DMS53 treated with DMSO at 0.1 percent for 48 hours (cell line): ENCODE results near the gene ANKMY1.
"Not testable (repeated sequence)": the region's sequence is repeated elsewhere in the genome, so short reads cannot be mapped to it uniquely, and the experiment has no call there.

Source experiments
- DNase-seq: peaks from one replicate; lab custom pipeline; 2025; ENCODE audit not compliant: unreplicated experiment; lab: John Stamatoyannopoulos, UW

ANKMY1 gene

GRCh38 chr2:240555541-240556250, 2.1 kb downstream of the ANKMY1 start:
- no peak for DNase-seq

DNA sequence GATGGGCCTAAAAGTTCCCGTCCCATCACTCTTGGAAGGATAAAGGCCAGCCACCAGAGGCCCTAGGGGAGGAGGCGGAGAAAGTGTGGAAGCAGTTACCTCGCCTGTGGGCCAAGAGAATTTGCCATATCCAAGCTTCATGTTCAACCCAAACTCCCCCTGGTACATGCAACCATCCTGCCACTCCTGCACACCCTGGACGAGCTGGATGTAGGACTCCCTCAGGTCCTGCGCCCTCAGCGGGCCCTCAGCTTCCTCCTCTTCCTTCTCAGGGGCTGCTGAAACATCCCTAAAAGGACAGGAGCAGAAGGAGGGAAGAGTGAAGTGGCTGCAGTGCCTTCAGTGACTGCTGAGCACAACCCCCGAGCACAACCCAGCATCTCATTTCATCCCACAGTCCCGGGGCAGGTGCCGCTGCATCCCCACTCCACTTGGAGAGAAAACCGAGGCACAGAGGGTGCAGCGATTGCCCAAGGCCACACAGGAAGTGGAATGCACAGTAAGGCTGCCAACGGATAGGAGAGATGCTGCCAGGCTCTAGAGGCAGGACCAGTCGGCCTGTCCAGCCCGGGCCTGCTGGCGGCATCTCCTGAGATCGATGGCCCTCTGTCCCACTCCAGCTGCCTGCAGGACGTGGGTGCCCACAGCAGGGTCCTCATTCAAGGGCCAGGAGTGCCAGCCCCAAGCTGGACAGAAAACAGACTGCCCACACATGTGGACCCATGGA, 2.9 kb downstream of the ANKMY1 start:
- DNase-seq: no peak

DNA sequence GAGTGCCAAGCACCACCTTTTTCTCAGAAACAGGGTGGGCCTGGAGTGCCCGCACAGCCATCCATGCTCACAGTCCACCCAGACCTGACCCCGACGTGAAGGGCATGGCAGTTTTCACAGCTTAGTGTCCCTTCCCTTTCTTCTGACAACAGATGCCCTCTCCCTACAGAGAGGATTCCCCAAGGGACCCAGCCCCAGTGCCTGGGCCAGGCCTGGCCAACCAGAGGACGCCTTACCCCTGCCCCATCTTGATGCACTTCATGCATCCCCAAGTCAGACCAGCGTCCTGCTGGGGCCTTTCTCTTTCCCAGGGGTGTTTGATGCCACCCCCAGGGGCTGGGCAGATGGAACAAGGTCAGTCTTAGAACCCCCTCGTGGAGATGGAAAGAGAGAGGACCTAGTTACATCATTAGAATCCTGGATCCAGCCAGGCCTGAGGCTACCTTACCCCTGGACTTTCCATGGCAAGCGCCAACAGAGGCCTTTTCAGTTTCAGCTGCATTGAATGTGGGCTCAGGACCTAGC, 3.8 kb downstream of the ANKMY1 start:
- DNase-seq: no peak

GRCh38 chr2:240551811-240552210, 6.0 kb downstream of the ANKMY1 start:
- no peak for DNase-seq

DNA sequence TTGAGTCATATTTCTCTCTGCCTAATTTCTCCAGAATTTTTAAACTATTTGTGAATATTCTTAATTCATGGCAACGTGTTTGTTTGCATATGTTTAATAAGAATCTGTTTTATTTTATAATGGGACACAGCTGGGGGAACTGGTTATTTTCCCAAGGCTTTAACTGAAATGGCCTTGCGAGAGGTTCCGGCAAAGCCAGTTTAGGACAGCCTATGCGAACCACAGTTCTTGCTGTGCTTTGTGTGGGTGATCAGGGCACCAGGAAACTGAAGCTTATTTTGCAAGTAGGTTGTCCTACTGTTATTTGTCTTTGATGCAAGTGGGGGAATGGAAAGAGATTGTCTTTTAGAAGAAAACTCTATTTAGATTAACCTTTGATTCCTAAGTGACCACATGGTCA, 6.5 kb downstream of the ANKMY1 start:
- no peak for DNase-seq

GRCh38 chr2:240539906-240540305, 17.9 kb downstream of the ANKMY1 start:
- no peak for DNase-seq

GRCh38 chr2:240539101-240539500, 18.7 kb downstream of the ANKMY1 start:
- not testable (repeated sequence) for DNase-seq

DNA sequence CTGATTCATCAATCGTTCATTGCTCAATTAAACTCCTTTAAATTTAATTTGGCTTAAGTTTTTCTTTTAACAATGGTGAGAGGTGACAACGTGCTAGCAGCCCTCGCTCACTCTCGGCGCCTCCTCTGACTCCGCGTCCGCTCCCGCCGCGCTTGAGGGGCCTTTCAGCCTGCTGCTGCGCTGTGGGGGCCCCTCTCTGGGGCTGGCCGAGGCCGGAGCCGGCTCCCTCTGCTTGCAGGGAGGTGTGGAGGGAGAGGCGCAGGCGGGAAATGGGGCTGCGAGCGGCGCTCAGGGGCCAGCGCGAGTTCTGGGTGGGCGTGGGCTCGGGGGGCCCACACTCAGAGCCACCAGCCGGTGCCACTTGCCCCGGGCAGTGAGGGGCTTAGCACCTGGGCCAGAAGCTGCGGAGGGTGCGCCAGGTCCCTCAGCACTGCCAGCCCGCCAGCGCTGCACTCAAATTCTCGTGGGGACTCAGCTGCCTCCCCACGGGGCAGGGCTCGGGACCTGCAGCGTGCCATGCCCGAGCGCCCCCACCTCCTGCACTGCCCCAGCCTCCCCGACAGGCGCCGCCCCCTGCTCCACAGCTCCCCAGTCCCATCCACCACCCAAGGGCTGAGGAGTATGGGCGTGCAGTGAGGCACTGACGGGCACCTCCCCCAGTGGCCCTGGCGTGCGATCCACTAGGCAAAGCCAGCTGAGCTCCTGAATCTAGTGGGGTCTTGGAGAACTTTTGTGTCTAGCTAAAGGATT, 19.6 kb downstream of the ANKMY1 start:
- no peak for DNase-seq

- DNase-seq: no peak
Measured at GRCh38 chr2:240532031-240532775, 25.6 kb downstream of the ANKMY1 start.

- no peak for DNase-seq
Measured at GRCh38 chr2:240531038-240531437, 26.8 kb downstream of the ANKMY1 start.

DNA sequence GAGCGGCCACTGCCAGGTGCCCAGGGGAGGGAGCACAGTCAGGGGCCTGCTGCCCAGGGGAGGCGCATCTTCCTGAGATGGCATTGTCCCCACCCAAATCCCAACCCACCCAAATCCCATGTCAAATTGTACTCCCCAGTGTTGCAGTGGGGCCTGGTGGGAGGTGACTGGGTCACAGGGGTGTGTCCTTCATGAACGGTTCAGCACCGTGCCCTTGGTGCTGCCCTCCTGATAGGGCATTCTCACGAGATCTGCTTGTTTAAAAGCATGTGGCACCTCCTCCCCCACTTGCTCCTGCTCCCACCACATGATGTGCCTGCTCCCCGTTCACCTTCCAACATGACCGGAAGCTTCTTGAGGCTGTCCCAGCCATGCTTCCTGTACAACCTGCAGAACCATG, 27.6 kb downstream of the ANKMY1 start:
- no peak for DNase-seq

DNA sequence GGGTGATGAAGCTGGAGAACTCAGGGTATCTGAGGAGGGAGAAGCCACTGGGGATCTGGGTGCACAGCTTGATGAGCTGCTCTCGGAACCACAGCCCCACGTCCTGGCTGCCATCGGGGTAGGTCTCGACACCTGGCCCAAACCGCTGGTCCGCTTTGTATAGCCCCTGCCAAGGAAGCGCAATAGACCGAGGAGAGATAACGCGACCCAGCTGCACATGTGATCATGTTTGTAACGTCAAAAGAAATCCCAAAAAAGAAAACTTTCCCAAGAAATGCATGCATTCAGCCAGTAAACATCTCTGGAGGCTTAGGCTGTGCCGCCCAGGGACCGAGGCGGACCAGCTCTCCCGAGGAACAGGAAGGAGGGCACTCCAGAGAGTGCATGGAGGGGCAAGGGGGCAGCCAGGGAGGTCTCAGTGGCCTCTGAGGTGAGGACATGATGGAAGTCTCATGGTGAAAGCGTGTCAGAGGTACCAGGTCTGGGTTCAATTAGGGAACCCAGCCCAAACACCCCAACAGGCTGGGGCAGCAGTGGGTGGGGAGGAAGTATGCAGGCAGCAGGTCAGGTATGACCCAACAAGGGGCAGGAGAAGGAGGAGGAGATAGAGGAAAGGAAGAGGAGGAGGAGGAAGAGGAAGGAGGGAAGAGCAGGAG, 28.3 kb downstream of the ANKMY1 start:
- no peak for DNase-seq

DNA sequence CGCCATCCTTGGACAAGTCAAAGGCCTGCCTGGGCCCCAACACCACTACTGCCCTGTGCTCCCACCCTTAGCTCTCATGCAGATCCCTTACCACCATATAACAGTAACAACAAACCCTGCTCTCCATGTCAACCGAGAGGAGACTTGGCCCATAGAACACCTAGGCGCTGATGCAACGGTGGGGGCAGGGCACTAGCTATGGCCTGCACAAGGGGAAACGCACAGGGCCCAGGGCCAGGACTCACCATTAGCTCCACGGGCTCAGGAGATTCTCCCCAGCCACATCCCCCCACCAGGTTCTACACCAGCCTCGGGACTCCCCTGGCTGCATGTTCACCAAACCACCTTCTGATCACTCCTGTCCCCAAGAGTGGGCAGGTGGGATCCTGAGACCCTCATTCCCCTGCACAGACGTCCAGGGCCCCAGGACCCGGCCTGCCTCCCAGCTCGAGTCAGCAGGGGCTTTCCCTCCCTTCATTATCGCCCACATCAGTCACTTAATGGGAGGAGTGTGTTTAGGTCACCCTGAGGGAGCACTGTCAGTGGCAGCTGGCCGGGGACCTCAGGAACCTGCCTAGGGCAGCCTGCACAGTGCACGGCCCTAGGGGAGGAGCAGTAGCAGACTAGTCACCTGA, 29.3 kb downstream of the ANKMY1 start:
- no peak for DNase-seq

- DNase-seq: no peak
Measured at GRCh38 chr2:240527153-240527750, 30.5 kb downstream of the ANKMY1 start.

- DNase-seq: no peak
Measured at GRCh38 chr2:240526521-240526920, 31.3 kb downstream of the ANKMY1 start.

GRCh38 chr2:240525802-240526201, 32.0 kb downstream of the ANKMY1 start:
- DNase-seq: no peak

GRCh38 chr2:240524963-240525718, 32.6 kb downstream of the ANKMY1 start:
- no peak for DNase-seq

DNA sequence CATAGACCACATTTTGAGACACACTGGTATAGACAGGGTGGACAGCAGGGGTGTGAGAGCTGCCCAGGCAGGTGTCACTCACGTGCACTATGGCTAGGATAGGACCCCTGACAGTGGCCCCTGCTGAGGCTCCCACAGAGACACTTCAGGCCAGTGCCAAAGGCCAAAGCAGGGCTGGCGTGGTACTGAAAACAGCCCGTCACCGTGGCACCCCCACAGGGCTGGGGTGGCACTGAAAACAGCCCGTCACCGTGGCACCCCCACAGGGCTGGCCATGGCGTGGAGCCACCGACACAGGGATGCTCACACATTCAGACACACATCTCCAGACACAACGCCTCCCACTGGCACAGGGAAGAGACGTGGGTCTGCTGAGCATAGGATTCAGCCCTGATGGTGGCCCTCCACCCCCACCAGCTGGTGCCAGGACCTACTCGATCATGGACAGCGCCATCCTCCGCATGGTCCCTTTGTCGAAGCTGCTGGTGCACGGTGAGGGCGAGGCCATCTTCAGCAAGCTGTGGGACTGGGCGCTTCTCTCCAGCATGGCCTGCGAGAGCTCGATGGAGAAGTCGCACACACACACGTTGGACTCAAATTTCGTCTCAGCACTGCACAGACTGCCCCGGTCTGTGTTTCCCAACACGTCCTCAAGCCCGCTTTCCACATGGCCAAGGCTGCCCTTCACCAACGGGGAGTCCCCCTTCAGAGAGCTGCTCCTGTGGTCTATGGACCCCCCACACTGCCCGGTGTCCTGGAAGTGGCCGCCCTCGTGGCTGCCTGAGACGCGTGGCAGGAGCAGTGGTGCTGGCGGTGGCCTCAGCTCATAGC, 34.1 kb downstream of the ANKMY1 start:
- no peak for DNase-seq
